Upper lobe of left lung (tissue), 6 donors: ENCODE measurements around the gene DPF1. TPM values are rescaled to one million over a fixed set of nuclear protein-coding genes. Genes with fewer than 3 reads are reported as not detected.

ENCODE experiments used
- ATAC-seq, 2 donors: fragments of 200-7000 bp; cut with Tn5 transposase; one replicate each; pipeline ENCODE4 v1.9.1; 2022; ENCODE audit warnings: mild to moderate bottlenecking in 2 of 2, moderate library complexity in 2 of 2; ENCODE audit not compliant: low FRiP score in 2 of 2
- DNase-seq, 2 donors: peaks; one replicate each; pipeline ENCODE4 v3.0.0-alpha.2; 2019 to 2020
- H3K27ac ChIP-seq, 4 donors: fragments of 200-600 bp; sonication (generic); one replicate each; pipeline ENCODE4 v1.5.1; 2016 to 2019
- H3K27me3 ChIP-seq, 4 donors: fragments of 200-600 bp; sonication (generic); one replicate each; pipeline ENCODE4 v1.5.1; 2017 to 2019
- H3K36me3 ChIP-seq, 4 donors: fragments of 200-600 bp; sonication (generic); one replicate each; pipeline ENCODE4 v1.5.1; 2016 to 2019
- H3K4me1 ChIP-seq, 4 donors: fragments of 200-600 bp; sonication (generic); one replicate each; pipeline ENCODE4 v1.5.1; 2018 to 2019
- H3K4me3 ChIP-seq, 4 donors: fragments of 200-600 bp; sonication (generic); one replicate each; pipeline ENCODE4 v1.5.1; 2017 to 2019; ENCODE audit warnings: mild to moderate bottlenecking in 2 of 4, moderate library complexity in 1 of 4
- H3K9me3 ChIP-seq, 4 donors: fragments of 200-600 bp; sonication (generic); one replicate each; pipeline ENCODE4 v1.5.1; 2018 to 2019
- EP300 ChIP-seq, 4 donors: sonication (generic); formaldehyde crosslinking; IDR thresholded peaks; one replicate each; pipeline ENCODE4 v1.5.1; 2017; ENCODE audit warnings: antibody characterized with exemption in 4 of 4, control low read depth in 2 of 4
- POLR2A ChIP-seq, 4 donors: fragments of 450-650 bp; IDR thresholded peaks; one replicate each; pipeline ENCODE4 v1.5.1; 2016 to 2017; ENCODE audit warnings: antibody characterized with exemption in 4 of 4, mild to moderate bottlenecking in 2 of 4
- POLR2AphosphoS5 ChIP-seq, 2 donors: sonication (generic); formaldehyde crosslinking; IDR thresholded peaks; one replicate each; pipeline ENCODE4 v1.5.1; 2017; ENCODE audit warnings: antibody characterized with exemption in 2 of 2
- WGBS, 2 donors: methylation state at CpG; one replicate each; pipeline ENCODE4 v1.1.5; 2017 to 2018; 5-methylcytosine and 5-hydroxymethylcytosine counted together
- total RNA-seq, 6 donors: library from RNA; depleted of rRNA in 4 of 6; stranded (reverse); fragments of >200 nt in 4 of 6; gene quantifications; one replicate each; pipeline versions ENCODE4 v1.1.0 to v1.2.1, GENCODE V29; 2016 to 2021
- TF ChIP-seq, protein P1 (sequence below), 6 experiments: fragments of 450-650 bp in 4 of 6; fragments of 200-600 bp in 2 of 6; sonication (generic) in 2 of 6; IDR thresholded peaks; one replicate each; pipeline ENCODE4 v1.5.1; 2016 to 2019; ENCODE audit warnings: antibody characterized with exemption in 6 of 6
- donor health status: DM: no; HTN: no; CAD: no; lungs with moderate emphysema.
- donor health status: DM: no; HTN: yes; CAD: no; lungs with severe emphysema.

DPF1 gene
- total RNA-seq, 6 donors from 2014 or later: 0.40 to 0.46 TPM; not detected in 4

DNA sequence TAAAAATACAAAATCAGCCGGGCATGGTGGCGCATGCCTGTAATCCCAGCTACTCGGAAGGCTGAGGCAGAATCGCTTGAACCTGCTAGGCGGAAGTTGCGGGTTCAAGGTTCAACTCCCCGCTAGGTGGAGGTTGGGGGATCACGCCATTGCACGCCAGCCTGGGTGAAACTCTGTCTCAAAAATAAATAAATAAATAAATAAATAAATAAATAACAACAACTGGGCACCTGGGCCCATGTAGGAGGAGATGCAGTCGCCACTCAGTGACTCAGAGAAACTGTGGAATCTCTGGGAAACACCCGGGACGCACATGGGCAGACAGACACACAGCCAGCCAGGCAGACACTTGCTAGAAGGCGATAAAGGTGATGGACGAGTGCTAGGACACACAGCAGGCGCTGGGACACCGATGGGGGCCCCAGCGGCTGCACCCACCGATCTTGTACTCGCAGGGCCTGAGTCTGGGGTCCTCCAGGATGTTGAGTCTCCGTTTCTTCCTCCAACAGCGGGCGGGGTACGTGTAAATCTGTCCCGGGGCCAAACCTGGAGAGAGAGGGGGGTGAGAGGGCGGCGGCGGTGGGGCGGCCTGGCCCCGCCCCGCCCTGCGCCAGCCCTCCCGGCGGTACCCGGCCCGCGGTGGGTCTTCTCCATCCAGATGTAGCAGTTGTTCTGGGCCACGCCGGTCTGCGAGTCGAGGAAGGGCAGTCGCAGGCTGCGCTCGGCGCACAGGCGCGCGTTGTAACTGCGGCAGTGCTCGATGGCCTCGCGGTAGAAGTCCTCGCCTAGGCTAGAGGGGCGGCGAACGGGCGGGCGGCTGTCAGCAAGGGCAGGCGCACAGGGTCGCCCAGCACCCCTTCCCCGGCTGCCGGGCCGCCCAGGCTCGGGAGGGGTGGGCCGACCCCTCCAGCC is 1.8 kb downstream of the DPF1 start:
- peaks cover 3 to 36% (median 19%) of the 10 kb centered on the region in 4 donors for H3K27me3 ChIP-seq
- WGBS, 2 donors: 60 to 70% methylated on average over 28 to 49 of the region's 64 CpGs
- TF ChIP-seq POLR2A (IDR thresholded peaks at IDR 0.05) (no peak), POLR2AphosphoS5 (IDR thresholded peaks at IDR 0.05) (no peak)
- TF ChIP-seq, protein P1, sequence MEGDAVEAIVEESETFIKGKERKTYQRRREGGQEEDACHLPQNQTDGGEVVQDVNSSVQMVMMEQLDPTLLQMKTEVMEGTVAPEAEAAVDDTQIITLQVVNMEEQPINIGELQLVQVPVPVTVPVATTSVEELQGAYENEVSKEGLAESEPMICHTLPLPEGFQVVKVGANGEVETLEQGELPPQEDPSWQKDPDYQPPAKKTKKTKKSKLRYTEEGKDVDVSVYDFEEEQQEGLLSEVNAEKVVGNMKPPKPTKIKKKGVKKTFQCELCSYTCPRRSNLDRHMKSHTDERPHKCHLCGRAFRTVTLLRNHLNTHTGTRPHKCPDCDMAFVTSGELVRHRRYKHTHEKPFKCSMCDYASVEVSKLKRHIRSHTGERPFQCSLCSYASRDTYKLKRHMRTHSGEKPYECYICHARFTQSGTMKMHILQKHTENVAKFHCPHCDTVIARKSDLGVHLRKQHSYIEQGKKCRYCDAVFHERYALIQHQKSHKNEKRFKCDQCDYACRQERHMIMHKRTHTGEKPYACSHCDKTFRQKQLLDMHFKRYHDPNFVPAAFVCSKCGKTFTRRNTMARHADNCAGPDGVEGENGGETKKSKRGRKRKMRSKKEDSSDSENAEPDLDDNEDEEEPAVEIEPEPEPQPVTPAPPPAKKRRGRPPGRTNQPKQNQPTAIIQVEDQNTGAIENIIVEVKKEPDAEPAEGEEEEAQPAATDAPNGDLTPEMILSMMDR (IDR thresholded peaks at IDR 0.05): no peak
- peaks cover 8 to 17% (median 11%) of the 10 kb centered on the region in 4 donors for H3K4me1 ChIP-seq
- H3K36me3 ChIP-seq: no peaks in the 10 kb centered on the region
- ATAC-seq (no peak), DNase-seq (peak in 1 of 2 donors; percentile 81)
- H3K9me3 ChIP-seq: no peaks in the 10 kb centered on the region
- no peak overlapping the region for H3K27ac ChIP-seq
- no peak overlapping the region for H3K4me3 ChIP-seq

- Histone ChIP-seq H3K4me1 (peaks cover 8 to 17% (median 11%) of the 10 kb centered on the region in 4 donors), H3K36me3 (no peaks in the 10 kb centered on the region), H3K27me3 (peaks cover 3 to 33% (median 17%) of the 10 kb centered on the region in 4 donors), H3K27ac (no peak overlapping the region), H3K4me3 (no peak overlapping the region), H3K9me3 (no peaks in the 10 kb centered on the region)
- TF ChIP-seq EP300 (IDR thresholded peaks at IDR 0.05) (no peak), POLR2AphosphoS5 (IDR thresholded peaks at IDR 0.05) (no peak), POLR2A (IDR thresholded peaks at IDR 0.05) (no peak)
- TF ChIP-seq, protein P1 (IDR thresholded peaks at IDR 0.05): no peak
- ATAC-seq: no peak
- 91 to 94% methylated on average over 6 of the region's 6 CpGs for WGBS, 2 donors
- no peak for DNase-seq
These were observed 2.6 kb downstream of the DPF1 start for GRCh38 chr19:38221421-38221820.

DNA sequence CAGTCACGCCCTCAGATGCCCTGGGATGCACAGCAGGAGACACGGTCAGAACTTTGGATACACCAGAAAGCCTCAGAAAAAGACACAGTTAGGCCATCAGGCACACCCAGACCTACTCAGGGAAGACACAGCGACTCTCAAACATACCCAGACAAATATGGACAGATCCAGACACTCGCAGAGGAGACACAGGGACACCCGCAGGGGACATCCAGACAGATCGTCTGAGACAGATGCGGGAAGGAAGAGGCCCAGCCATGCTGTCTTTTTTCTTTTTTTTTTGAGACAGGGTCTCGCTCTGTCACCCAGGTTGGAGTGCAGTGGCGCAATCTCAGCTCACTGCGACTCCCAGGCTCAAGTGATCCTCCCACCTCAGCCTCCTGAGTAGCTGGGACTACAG is 4.8 kb downstream of the DPF1 start:
- H3K27ac ChIP-seq: no peak overlapping the region
- ATAC-seq: no peak
- H3K4me3 ChIP-seq: no peak overlapping the region
- no peaks in the 10 kb centered on the region for H3K9me3 ChIP-seq
- no peaks in the 10 kb centered on the region for H3K36me3 ChIP-seq
- TF ChIP-seq EP300 (IDR thresholded peaks at IDR 0.05) (no peak), POLR2AphosphoS5 (IDR thresholded peaks at IDR 0.05) (no peak)
- DNase-seq: no peak
- H3K27me3 ChIP-seq: peaks cover 3 to 24% (median 12%) of the 10 kb centered on the region in 4 donors
- H3K4me1 ChIP-seq: peaks cover 7 to 13% (median 8%) of the 10 kb centered on the region in 4 donors
- WGBS, 2 donors: 89% methylated on average over 10 of the region's 10 CpGs

- 81 to 95% methylated on average over 3 of the region's 3 CpGs for WGBS, 2 donors
- ATAC-seq: no peak
These were observed 5.8 kb downstream of the DPF1 start for GRCh38 chr19:38218204-38218603.

More at GRCh38 chr19:38218204-38218603, 5.8 kb downstream of the DPF1 start:
- H3K36me3 ChIP-seq: no peaks in the 10 kb centered on the region
- no peaks in the 10 kb centered on the region for H3K9me3 ChIP-seq
- peaks cover 0 to 5% (median 0%) of the 10 kb centered on the region in 4 donors for H3K4me1 ChIP-seq
- no peak for DNase-seq
- H3K27me3 ChIP-seq: peaks cover 0 to 13% (median 5%) of the 10 kb centered on the region in 4 donors
- H3K4me3 ChIP-seq: no peak overlapping the region
- TF ChIP-seq, protein P1 (IDR thresholded peaks at IDR 0.05): no peak
- no peak for TF ChIP-seq EP300 (IDR thresholded peaks at IDR 0.05)
- TF ChIP-seq POLR2A (IDR thresholded peaks at IDR 0.05): no peak
- no peak for TF ChIP-seq POLR2AphosphoS5 (IDR thresholded peaks at IDR 0.05)
- H3K27ac ChIP-seq: no peak overlapping the region
